GM12874 (cell line): ENCODE data around the gene VPS37C.

Experiments used
- TF ChIP-seq, protein P1 (sequence below): IDR thresholded peaks from 2 replicates; pipeline ENCODE4 v1.5.1; 2011; ENCODE audit warnings: low read depth, mild to moderate bottlenecking, control low read depth, low read length, moderate library complexity; ENCODE audit not compliant: insufficient read depth

Gene VPS37C

GRCh38 chr11:61124574-61125309, 36.5 kb downstream of the VPS37C start:
- TF ChIP-seq, protein P1, sequence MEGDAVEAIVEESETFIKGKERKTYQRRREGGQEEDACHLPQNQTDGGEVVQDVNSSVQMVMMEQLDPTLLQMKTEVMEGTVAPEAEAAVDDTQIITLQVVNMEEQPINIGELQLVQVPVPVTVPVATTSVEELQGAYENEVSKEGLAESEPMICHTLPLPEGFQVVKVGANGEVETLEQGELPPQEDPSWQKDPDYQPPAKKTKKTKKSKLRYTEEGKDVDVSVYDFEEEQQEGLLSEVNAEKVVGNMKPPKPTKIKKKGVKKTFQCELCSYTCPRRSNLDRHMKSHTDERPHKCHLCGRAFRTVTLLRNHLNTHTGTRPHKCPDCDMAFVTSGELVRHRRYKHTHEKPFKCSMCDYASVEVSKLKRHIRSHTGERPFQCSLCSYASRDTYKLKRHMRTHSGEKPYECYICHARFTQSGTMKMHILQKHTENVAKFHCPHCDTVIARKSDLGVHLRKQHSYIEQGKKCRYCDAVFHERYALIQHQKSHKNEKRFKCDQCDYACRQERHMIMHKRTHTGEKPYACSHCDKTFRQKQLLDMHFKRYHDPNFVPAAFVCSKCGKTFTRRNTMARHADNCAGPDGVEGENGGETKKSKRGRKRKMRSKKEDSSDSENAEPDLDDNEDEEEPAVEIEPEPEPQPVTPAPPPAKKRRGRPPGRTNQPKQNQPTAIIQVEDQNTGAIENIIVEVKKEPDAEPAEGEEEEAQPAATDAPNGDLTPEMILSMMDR, result no peak

- TF ChIP-seq, protein P1, result no peak
Observed at GRCh38 chr11:61123775-61124571, 37.3 kb downstream of the VPS37C start.

DNA sequence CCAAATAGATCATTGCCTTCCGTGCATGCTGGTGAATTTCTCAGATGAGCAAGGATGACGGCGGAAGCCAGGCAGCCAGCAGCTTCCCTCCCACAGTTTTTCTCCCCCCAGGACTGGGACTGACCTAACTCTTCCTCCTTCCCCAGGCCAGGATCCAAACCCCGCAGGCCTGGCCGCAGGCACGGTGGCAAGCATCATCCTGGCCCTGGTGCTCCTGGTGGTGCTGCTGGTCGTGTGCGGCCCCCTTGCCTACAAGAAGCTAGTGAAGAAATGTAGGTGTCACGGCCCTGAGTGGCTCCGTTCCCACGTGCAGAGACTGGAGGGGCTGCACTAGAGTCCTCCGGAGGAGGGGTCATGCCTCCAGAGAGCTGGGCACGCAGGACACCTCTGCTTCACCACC, 38.5 kb downstream of the VPS37C start:
- TF ChIP-seq, protein P1, result no peak

DNA sequence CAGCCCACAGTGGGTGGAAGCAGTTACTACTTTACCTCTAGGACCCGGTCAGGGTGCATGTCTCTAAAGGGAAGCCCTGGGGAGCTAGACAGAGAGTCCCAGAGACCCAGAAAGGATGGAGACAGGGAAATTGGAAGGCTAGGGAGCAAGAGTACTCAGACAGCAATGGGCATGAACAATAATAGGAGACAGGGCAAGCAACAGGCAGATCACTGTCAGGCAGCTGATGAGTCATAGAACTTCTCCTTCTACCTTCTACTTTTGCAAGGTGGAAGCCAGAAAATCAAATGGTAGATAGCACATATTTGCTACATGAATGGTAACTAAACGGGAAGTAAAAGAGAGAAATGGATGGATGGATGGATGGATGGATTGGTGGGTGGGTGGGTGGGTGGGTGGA, 39.3 kb downstream of the VPS37C start:
- TF ChIP-seq, protein P1, result no peak

DNA sequence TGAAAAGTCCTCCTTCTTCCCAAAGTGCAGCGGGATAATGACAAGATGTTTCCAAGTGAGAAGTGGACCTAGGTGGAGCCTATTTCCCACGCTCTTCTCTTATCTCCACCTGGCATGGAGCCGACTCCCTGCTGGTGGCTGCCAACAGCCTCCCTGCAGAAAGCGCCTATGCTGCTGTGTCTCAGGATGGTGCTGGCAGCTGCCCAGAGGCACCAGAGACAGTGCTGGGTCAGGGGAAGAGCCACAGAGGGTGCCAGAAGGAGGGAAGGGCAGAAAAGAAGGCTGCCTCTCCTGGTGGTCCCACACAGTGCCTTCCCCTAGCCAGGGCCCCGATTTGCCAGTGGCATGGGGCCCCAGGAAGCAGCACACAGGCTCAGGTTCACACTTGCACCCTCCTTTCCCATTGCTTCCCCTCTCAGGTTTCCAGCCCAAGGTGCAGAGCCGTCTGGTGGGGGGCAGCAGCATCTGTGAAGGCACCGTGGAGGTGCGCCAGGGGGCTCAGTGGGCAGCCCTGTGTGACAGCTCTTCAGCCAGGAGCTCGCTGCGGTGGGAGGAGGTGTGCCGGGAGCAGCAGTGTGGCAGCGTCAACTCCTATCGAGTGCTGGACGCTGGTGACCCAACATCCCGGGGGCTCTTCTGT, 39.9 kb downstream of the VPS37C start:
- TF ChIP-seq, protein P1, result no peak

DNA sequence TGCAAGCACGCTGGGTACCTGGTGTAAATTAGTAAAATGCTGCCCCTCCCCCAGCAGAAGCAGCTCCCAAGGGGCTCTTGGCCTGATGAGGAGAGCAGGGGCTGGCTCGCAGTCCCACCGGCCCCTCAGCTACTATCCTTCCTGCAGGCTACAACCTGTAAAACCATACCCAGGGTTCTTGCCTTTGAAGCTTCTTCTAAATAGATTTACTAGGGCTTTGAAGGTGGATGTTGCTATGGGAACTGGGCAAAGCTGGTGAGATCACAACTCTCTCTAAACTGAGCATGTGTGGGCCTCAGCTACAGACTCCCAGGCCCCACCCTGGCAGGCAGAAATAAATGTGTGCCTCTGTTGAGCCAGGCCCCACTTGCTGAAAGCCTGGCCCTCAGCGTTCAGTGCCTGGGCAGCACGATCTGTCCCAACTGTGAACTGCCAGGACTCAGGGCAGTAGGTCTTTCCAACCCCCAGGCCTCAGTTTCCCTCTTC, 40.5 kb downstream of the VPS37C start:
- TF ChIP-seq, protein P1, result no peak

- TF ChIP-seq, protein P1, result no peak
Observed at GRCh38 chr11:61120099-61120705, 41.0 kb downstream of the VPS37C start.
